Suppressor macrophage treated with lipopolysaccharide for 4 hours (primary cell): ENCODE measurements around the gene HCFC2.
"Not testable (repeated sequence)": the region's sequence is repeated elsewhere in the genome, so short reads cannot be mapped to it uniquely, and the experiment has no call there.

ENCODE experiments used
- DNase-seq: peaks from one replicate; pipeline ENCODE4 v3.0.0-alpha.2; 2020

HCFC2 gene

GRCh38 chr12:104064031-104064841 is at the start of gene HCFC2:
Gene HCFC2, plus strand, starts transcription at chr12:104064531. Its CDS starts 30 bp downstream, at chr12:104064561.
- peak; percentile 93 for DNase-seq

- DNase-seq = not testable (repeated sequence)
Measured at GRCh38 chr12:104021862-104022261, 42.5 kb upstream of the HCFC2 start.

GRCh38 chr12:104022786-104023185 is 41.5 kb upstream of the HCFC2 start:
- no peak for DNase-seq

- no peak for DNase-seq
Measured at GRCh38 chr12:104023710-104024109, 40.6 kb upstream of the HCFC2 start.

GRCh38 chr12:104024348-104024747 is 40.0 kb upstream of the HCFC2 start:
- DNase-seq = no peak

GRCh38 chr12:104025771-104026170 is 38.6 kb upstream of the HCFC2 start:
- DNase-seq = no peak

GRCh38 chr12:104026841-104027599 is 37.3 kb upstream of the HCFC2 start:
- no peak for DNase-seq

GRCh38 chr12:104030596-104030995 is 33.7 kb upstream of the HCFC2 start:
- not testable (repeated sequence) for DNase-seq

GRCh38 chr12:104036143-104036542 is 28.2 kb upstream of the HCFC2 start:
- not testable (repeated sequence) for DNase-seq

GRCh38 chr12:104039769-104040168 is 24.6 kb upstream of the HCFC2 start:
- DNase-seq = not testable (repeated sequence)

- DNase-seq = no peak
Measured at GRCh38 chr12:104042580-104042979, 21.8 kb upstream of the HCFC2 start.

- DNase-seq = no peak
Measured at GRCh38 chr12:104044158-104044557, 20.2 kb upstream of the HCFC2 start.

- no peak for DNase-seq
Measured at GRCh38 chr12:104046306-104046705, 18.0 kb upstream of the HCFC2 start.

GRCh38 chr12:104048162-104048561 is 16.2 kb upstream of the HCFC2 start:
- no peak for DNase-seq

- DNase-seq = no peak
Measured at GRCh38 chr12:104048811-104049210, 15.5 kb upstream of the HCFC2 start.

- DNase-seq = no peak
Measured at GRCh38 chr12:104049278-104049902, 14.9 kb upstream of the HCFC2 start.

- DNase-seq = no peak
Measured at GRCh38 chr12:104049903-104050356, 14.4 kb upstream of the HCFC2 start, which contains the start of gene GLT8D2. Gene GLT8D2, minus strand, starts transcription at chr12:104050187. Its CDS starts 30,539 bp downstream, at chr12:104019648.

GRCh38 chr12:104050436-104050835 is 13.9 kb upstream of the HCFC2 start:
- no peak for DNase-seq

GRCh38 chr12:104054681-104055346 is 9.5 kb upstream of the HCFC2 start:
- no peak for DNase-seq

GRCh38 chr12:104055686-104056388 is 8.5 kb upstream of the HCFC2 start:
- no peak for DNase-seq

GRCh38 chr12:104056419-104056972 is 7.8 kb upstream of the HCFC2 start:
- no peak for DNase-seq

GRCh38 chr12:104057771-104058197 is 6.5 kb upstream of the HCFC2 start:
- DNase-seq = peak; percentile 25
